Activated B cell treated with CpG ODN at 0.5 μM for 24 hours (primary cell): ENCODE measurements around the gene RGS4. TPM values are rescaled to one million over a fixed set of nuclear protein-coding genes. Genes with fewer than 3 reads are reported as not detected.

Experiments
- ATAC-seq: fragments of 200-7000 bp; cut with Tn5 transposase; one replicate; pipeline ENCODE4 v1.10.0; 2021; ENCODE audit warnings: low read depth, mild to moderate bottlenecking, moderate library complexity
- CTCF ChIA-PET: fragments of 350-600 bp; sonication (Branson Sonifier 250); formaldehyde crosslinking; loops from one replicate; lab custom pipeline; 2021; ENCODE audit warnings: antibody characterized with exemption; lab: Charles Lee
- POLR2A ChIA-PET: fragments of 350-600 bp; sonication (Branson Sonifier 250); formaldehyde crosslinking; loops from one replicate; lab custom pipeline; 2021; ENCODE audit warnings: antibody characterized with exemption; lab: Charles Lee
- DNase-seq: peaks from one replicate; pipeline ENCODE4 v3.0.0; 2022
- H3K27ac Mint-ChIP-seq: one replicate; pipeline ENCODE4 v1.8.0; 2020; ENCODE audit warnings: mixed read lengths
- H3K27me3 Mint-ChIP-seq: one replicate; pipeline ENCODE4 v1.8.0; 2021; ENCODE audit warnings: mixed read lengths
- H3K36me3 Mint-ChIP-seq: one replicate; pipeline ENCODE4 v1.8.0; 2021; ENCODE audit warnings: low read depth, mixed read lengths
- H3K4me1 Mint-ChIP-seq: one replicate; pipeline ENCODE4 v1.8.0; 2021; ENCODE audit warnings: mixed read lengths
- H3K4me3 Mint-ChIP-seq: one replicate; pipeline ENCODE4 v1.8.0; 2020; ENCODE audit warnings: mild to moderate bottlenecking, mixed read lengths
- H3K9me3 Mint-ChIP-seq: one replicate; pipeline ENCODE4 v1.8.0; 2020; ENCODE audit warnings: mixed read lengths
- intact Hi-C: fragments of 100-400 bp; cut with micrococcal nuclease; formaldehyde crosslinking; loops from one replicate; pipeline ENCODE4 v1.15.1; 2024
- total RNA-seq: library from RNA; stranded (reverse); gene quantifications from 2 replicates; pipeline ENCODE4 v1.2.3, GENCODE V29; 2022
- TF ChIP-seq, protein P1 (sequence below): fragments of 200-600 bp; IDR thresholded peaks from one replicate; pipeline ENCODE4 v1.8.0; 2022; ENCODE audit warnings: antibody characterized with exemption, mild to moderate bottlenecking

RGS4 gene
- total RNA-seq, 1 donor from 2014 or later = not detected

DNA sequence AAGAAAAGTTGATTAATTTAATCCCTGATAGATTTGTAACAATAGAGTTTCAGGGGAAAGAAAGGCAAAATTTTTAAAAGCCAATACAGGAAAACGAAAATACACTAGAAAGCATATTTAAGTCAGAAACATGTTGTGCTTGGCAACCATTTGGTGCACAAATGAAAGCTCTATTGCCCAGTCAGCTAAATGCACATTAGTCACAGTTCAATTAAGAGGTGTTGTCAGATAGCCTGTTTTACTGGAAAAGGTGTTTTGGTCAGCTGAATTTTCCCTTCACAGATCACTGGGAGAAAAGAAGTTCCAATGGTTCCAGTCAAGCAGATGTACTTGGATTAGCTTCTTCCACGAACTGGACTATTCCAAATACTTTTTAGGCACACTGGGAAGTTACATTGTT is 25.4 kb downstream of the RGS4 start:
- H3K4me1 Mint-ChIP-seq = no peaks in the 10 kb centered on the region
- no peak overlapping the region for H3K4me3 Mint-ChIP-seq
- peaks cover 5% of the 10 kb centered on the region for H3K27me3 Mint-ChIP-seq
- DNase-seq = no peak
- H3K9me3 Mint-ChIP-seq = no peaks in the 10 kb centered on the region
- TF ChIP-seq, protein P1, sequence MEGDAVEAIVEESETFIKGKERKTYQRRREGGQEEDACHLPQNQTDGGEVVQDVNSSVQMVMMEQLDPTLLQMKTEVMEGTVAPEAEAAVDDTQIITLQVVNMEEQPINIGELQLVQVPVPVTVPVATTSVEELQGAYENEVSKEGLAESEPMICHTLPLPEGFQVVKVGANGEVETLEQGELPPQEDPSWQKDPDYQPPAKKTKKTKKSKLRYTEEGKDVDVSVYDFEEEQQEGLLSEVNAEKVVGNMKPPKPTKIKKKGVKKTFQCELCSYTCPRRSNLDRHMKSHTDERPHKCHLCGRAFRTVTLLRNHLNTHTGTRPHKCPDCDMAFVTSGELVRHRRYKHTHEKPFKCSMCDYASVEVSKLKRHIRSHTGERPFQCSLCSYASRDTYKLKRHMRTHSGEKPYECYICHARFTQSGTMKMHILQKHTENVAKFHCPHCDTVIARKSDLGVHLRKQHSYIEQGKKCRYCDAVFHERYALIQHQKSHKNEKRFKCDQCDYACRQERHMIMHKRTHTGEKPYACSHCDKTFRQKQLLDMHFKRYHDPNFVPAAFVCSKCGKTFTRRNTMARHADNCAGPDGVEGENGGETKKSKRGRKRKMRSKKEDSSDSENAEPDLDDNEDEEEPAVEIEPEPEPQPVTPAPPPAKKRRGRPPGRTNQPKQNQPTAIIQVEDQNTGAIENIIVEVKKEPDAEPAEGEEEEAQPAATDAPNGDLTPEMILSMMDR = no peak
- CTCF ChIA-PET = no interaction called here
- no peaks in the 10 kb centered on the region for H3K36me3 Mint-ChIP-seq
- POLR2A ChIA-PET = no interaction called here
- H3K27ac Mint-ChIP-seq = no peak overlapping the region
- intact Hi-C loops = no loop called here
- ATAC-seq = no peak

DNA sequence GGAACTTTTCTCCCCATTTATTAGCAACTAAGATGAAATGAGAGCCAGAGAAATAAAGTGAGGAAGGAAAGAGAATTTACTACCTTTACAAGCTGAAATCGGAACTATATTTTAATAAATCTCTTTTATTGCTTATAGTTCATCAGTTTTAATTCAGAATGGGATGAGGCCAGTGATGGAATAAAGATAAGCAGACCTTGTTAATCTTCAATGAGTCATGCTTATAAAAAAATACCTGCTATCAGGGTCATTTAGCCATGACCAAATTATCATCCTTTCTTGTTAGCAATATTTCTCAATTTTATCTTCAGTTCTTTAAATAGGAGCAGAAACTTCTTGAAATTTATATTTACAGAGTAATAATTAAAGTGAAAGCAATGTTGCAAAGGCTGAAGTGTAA is 26.1 kb downstream of the RGS4 start:
- no peak for ATAC-seq
- TF ChIP-seq, protein P1 = no peak
- H3K4me1 Mint-ChIP-seq = no peaks in the 10 kb centered on the region
- intact Hi-C loops = no loop called here
- no peaks in the 10 kb centered on the region for H3K36me3 Mint-ChIP-seq
- DNase-seq = no peak
- peaks cover 5% of the 10 kb centered on the region for H3K27me3 Mint-ChIP-seq
- no peaks in the 10 kb centered on the region for H3K9me3 Mint-ChIP-seq
- H3K27ac Mint-ChIP-seq = no peak overlapping the region
- ChIA-PET POLR2A (no interaction called here), CTCF (no interaction called here)
- no peak overlapping the region for H3K4me3 Mint-ChIP-seq

DNA sequence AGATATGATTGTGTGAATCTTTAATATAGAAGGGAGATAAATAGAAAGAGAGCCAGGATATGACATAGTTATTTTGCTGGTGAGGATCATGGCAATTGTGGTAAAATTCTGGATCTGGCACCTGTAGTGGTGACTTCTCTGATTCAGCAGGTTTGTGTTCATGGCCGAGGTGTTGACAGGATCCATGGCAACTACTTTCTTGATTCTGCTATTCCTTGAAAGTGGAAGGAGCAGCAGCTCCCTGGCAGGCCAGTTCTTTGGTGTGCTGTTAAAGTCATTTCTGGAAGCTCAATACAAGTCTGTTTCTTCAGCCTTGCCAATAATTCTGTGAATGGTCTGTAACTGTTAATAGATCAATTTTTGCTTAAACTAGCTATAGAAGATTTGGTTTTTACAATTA is 33.4 kb downstream of the RGS4 start:
- Mint-ChIP-seq H3K27me3 (no peaks in the 10 kb centered on the region), H3K4me1 (no peaks in the 10 kb centered on the region), H3K4me3 (no peak overlapping the region), H3K9me3 (no peaks in the 10 kb centered on the region), H3K36me3 (no peaks in the 10 kb centered on the region), H3K27ac (no peak overlapping the region)
- intact Hi-C loops = no loop called here
- DNase-seq (no peak), ATAC-seq (no peak)
- TF ChIP-seq, protein P1 = no peak
- ChIA-PET CTCF (no interaction called here), POLR2A (no interaction called here)

DNA sequence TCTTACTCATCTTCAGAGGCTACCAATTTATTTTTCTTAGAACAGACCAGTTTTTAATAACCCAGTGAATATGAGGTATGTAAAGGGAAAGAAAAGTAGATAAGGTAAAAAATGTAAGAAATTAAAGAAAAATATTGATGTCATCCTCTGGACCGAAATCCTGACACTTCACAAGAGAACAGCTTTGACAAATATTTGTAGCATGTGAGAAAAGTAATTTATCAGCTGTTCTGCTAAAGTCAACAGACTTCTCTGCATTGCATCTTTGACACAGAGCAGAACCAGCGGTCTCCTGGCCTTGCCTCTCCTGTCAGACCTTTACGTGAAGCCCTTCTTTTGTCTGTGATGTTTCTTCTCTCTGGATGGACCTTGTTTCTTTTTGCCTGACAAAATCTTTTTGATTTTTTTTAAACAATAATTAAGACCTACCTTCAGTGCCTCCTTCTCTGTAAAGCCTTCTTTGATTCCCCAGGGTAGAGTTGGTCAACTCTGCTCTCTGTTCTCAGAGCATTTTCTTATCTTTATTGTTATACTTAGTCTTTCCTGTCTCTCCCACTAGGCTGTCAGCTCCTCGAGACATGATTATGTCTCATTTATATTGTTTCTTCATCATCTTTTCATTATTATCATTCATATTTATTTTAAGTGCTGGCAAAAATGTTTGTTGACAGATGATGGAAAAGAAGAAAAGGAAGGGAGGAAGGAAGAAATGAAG is 35.4 kb downstream of the RGS4 start:
- ATAC-seq (no peak), DNase-seq (no peak)
- TF ChIP-seq, protein P1 = no peak
- peaks cover 3% of the 10 kb centered on the region for H3K9me3 Mint-ChIP-seq
- no peaks in the 10 kb centered on the region for H3K27me3 Mint-ChIP-seq
- no peaks in the 10 kb centered on the region for H3K36me3 Mint-ChIP-seq
- intact Hi-C loops = no loop called here
- ChIA-PET POLR2A (no interaction called here), CTCF (no interaction called here)
- no peak overlapping the region for H3K4me3 Mint-ChIP-seq
- no peaks in the 10 kb centered on the region for H3K4me1 Mint-ChIP-seq
- H3K27ac Mint-ChIP-seq = no peak overlapping the region

DNA sequence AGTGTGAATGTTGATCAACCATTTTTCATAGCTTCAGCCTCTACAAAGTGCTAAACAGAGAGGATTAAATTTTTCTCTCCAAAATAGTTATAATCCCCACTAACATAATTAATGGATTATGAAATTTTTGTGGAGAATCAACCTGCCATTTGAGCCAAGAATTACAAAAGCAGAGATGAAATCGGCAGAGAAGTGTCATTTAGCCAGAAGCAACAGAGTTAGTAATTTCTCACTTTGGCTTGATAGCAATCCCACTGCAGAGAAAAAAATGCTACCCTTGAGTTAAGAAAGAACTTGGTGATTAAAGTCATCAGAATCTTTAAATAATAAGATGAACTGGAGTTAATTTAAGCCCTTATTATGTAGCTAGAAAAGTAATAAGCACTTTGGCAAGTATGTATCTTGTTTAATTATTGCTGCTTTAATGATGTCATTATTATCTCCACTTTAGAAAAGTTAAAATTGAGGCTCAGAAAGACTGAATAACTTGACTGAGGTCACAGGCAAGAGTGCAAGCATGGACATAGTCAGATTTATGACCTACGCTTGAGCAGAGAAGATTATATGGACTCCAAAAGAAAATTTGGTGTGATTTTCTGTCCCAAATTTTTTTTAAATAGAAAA is 37.3 kb downstream of the RGS4 start:
- Mint-ChIP-seq H3K27ac (no peak overlapping the region), H3K27me3 (no peaks in the 10 kb centered on the region)
- intact Hi-C loops = no loop called here

More for the DNA sequence above, 37.3 kb downstream of the RGS4 start:
- ATAC-seq = no peak
- POLR2A ChIA-PET = no interaction called here
- Mint-ChIP-seq H3K9me3 (peaks cover 3% of the 10 kb centered on the region), H3K4me1 (no peaks in the 10 kb centered on the region), H3K36me3 (no peaks in the 10 kb centered on the region), H3K4me3 (no peak overlapping the region)
- no peak for DNase-seq
- CTCF ChIA-PET = no interaction called here
- TF ChIP-seq, protein P1 = no peak
